ENCODE data around the gene ATG5. TPM values are rescaled to one million over a fixed set of nuclear protein-coding genes. Genes with fewer than 3 reads are reported as not detected.
A peak's percentile ranks its signal among the peaks of the same experiment; 100 is the strongest.

ATG5 gene
- total RNA-seq, 3 donors from 2014 or later (not counting 1 experiment from before 2014, with no cell fraction given): 27.5 to 39.0 (median 35.4) TPM

DNA sequence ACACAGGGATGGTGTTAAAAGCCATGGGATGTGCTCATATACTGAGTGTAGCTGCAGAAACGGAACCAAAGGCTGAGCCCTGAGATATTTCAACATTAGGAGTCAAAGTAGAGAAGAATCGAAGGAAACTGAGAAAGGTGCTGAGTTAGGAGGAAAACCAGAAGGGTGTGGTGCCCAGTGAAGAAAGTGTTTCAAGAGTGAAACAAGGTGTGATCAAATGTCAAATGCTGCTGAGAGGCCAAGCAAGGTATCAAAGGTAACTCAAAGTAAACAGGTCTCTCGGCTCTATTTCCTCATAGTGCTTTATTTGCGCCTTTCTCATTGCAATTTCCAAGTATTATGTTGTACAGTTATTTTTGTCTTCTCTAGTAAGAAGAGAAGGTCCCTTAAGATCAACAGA lies 145.4 kb downstream of the ATG5 start:
- ATAC-seq (peak in 1 of 3 donors; percentile 15), DNase-seq (no peak)

DNA sequence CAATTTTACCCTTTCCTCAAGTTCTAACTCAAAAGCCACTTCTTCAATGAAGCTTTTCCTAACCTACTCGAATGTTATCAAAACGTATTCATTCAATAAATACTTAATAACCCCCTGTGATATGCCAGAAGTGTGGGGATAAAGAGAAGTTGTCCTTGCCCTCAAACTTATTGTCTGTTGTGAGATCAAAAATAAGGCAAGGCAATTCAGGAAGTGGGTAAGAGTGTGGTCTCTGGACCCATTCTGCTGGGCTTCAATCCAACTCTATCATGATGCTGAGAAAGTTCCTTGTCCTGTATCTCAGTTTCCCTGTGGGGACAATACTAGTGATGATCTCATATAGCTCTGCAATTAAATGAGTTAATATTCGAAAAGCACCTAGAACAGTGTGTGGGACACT lies 146.7 kb downstream of the ATG5 start:
- Mint-ChIP-seq H3K27me3 (ENCODE audit: low read depth in 2 of 2) (no peaks in the 10 kb centered on the region), H3K36me3 (no peaks in the 10 kb centered on the region), H3K4me3 (no peak overlapping the region), H3K4me1 (peaks cover 14 to 20% of the 10 kb centered on the region in 2 donors), H3K27ac (peak overlapping the region in 1 of 2 donors; percentile 19), H3K9me3 (no peaks in the 10 kb centered on the region)
- Histone ChIP-seq H3K27ac (ENCODE audit: low read length) (no peak overlapping the region), H3K9me3 (ENCODE audit: control insufficient read depth, insufficient read depth, low read length) (no peaks in the 10 kb centered on the region), H3K27me3 (ENCODE audit: control insufficient read depth, insufficient read depth, low read length) (no peaks in the 10 kb centered on the region), H3K36me3 (ENCODE audit: control insufficient read depth, insufficient read depth, low read length) (no peaks in the 10 kb centered on the region), H3K4me1 (ENCODE audit: control insufficient read depth, insufficient read depth, low read length) (peaks cover 7% of the 10 kb centered on the region), H3K4me3 (ENCODE audit: low read length) (no peak overlapping the region)
- TF ChIP-seq CTCF (IDR thresholded peaks at IDR 0.05): no peak
- ATAC-seq (no peak), DNase-seq (no peak)
- WGBS (ENCODE audit: insufficient coverage): no CpG with 5 or more reads among the region's 3 CpGs
- intact Hi-C loops (cut with micrococcal nuclease): no loop called here

More for the DNA sequence above, 145.4 kb downstream of the ATG5 start:
- H3K4me1 ChIP-seq (ENCODE audit: control insufficient read depth, insufficient read depth, low read length): peaks cover 7% of the 10 kb centered on the region
- WGBS (ENCODE audit: insufficient coverage): 48% methylated on average over 3 of the region's 4 CpGs
- H3K4me1 Mint-ChIP-seq: peaks cover 13 to 20% of the 10 kb centered on the region in 2 donors
- no peaks in the 10 kb centered on the region for H3K9me3 ChIP-seq (ENCODE audit: control insufficient read depth, insufficient read depth, low read length)
- no peaks in the 10 kb centered on the region for H3K36me3 Mint-ChIP-seq
- H3K4me3 Mint-ChIP-seq: no peak overlapping the region
- no peaks in the 10 kb centered on the region for H3K36me3 ChIP-seq (ENCODE audit: control insufficient read depth, insufficient read depth, low read length)
- H3K27ac Mint-ChIP-seq: no peak overlapping the region
- H3K27ac ChIP-seq (ENCODE audit: low read length): no peak overlapping the region
- H3K27me3 Mint-ChIP-seq (ENCODE audit: low read depth in 2 of 2): no peaks in the 10 kb centered on the region
- intact Hi-C loops (cut with micrococcal nuclease): no loop called here
- H3K9me3 Mint-ChIP-seq: no peaks in the 10 kb centered on the region
- H3K27me3 ChIP-seq (ENCODE audit: control insufficient read depth, insufficient read depth, low read length): no peaks in the 10 kb centered on the region
- H3K4me3 ChIP-seq (ENCODE audit: low read length): no peak overlapping the region
- TF ChIP-seq CTCF (IDR thresholded peaks at IDR 0.05): no peak

DNA sequence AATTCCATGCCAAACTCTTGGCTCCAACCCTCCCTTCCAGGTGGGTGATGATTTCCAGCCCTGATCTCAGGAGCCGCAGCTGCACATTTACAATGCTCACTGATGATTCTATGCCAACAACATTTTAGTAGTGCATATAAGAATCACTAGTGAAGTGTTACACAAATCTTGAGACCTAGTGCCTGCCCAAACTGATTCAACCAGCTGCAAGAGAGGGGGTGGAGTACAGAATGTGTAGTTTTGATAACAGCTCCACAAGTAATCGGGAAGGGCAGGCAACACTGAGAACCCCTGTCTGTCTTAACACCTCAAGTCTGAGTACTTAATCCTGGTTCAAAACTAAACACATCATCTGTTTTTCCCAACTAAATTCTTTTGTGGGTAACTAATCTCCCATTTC lies 147.8 kb downstream of the ATG5 start:
- H3K9me3 Mint-ChIP-seq: no peaks in the 10 kb centered on the region
- DNase-seq: no peak
- H3K4me1 Mint-ChIP-seq: peaks cover 21 to 26% of the 10 kb centered on the region in 2 donors
- Histone ChIP-seq H3K27ac (ENCODE audit: low read length) (no peak overlapping the region), H3K36me3 (ENCODE audit: control insufficient read depth, insufficient read depth, low read length) (no peaks in the 10 kb centered on the region), H3K4me1 (ENCODE audit: control insufficient read depth, insufficient read depth, low read length) (peaks cover 10% of the 10 kb centered on the region), H3K4me3 (ENCODE audit: low read length) (no peak overlapping the region), H3K9me3 (ENCODE audit: control insufficient read depth, insufficient read depth, low read length) (no peaks in the 10 kb centered on the region), H3K27me3 (ENCODE audit: control insufficient read depth, insufficient read depth, low read length) (no peaks in the 10 kb centered on the region)
- H3K4me3 Mint-ChIP-seq: no peak overlapping the region
- TF ChIP-seq CTCF (IDR thresholded peaks at IDR 0.05): no peak
- intact Hi-C loops (cut with micrococcal nuclease): no loop called here
- no peaks in the 10 kb centered on the region for H3K36me3 Mint-ChIP-seq
- no peak overlapping the region for H3K27ac Mint-ChIP-seq
- 94% methylated on average over 2 of the region's 2 CpGs for WGBS (ENCODE audit: insufficient coverage)
- no peak for ATAC-seq
- no peaks in the 10 kb centered on the region for H3K27me3 Mint-ChIP-seq (ENCODE audit: low read depth in 2 of 2)
